Measurements from ENCODE around the gene GPR132. TPM values are rescaled to one million over a fixed set of nuclear protein-coding genes. Genes with fewer than 3 reads are reported as not detected.

GPR132 gene
- total and polyA plus RNA-seq, 2 of the 13 experiments (the other 11 are each of a cell fraction or from before 2014, with no cell fraction given) = not detected

DNA sequence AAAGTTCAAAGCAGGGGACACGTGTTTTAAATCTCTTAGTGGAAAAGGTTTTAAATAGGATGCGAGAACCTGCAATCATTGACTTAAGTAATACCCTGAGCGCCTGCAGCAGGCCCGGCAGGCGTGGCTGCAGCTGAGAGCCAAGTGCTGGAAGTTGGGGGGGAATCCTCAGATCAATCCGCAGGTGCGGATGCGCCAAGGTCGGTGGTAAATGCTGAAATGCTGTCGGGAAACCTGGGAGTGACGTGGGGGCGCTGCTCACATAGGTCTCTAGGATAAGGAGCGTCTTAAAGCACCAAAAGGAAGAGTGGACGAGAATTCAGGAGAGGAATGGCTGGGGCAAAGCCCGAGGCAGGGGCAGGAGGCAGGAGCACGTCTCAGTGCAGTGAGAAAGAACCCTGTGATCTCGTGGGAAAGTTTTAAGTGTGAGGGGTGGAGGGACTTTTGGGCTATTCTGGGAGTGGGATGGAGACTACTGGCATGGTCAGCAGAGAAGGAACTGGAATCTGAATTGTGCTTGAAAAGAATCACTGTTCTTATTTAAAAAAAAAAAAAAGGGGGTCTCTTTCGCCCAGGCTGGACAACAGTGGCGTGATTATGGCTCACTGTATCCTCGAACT is 43.5 kb downstream of the GPR132 start (continued):
- no peak for TF ChIP-seq RFXANK (CRISPR knock-in tag; IDR thresholded peaks at IDR 0.05)
- TF ChIP-seq NFYC (CRISPR knock-in tag; IDR thresholded peaks at IDR 0.05) = no peak
- TF ChIP-seq ZNF138 (CRISPR knock-in tag; IDR thresholded peaks at IDR 0.05; ENCODE audit: low read depth) = no peak
- TF ChIP-seq, protein P1, sequence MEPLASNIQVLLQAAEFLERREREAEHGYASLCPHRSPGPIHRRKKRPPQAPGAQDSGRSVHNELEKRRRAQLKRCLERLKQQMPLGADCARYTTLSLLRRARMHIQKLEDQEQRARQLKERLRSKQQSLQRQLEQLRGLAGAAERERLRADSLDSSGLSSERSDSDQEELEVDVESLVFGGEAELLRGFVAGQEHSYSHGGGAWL (CRISPR knock-in tag; IDR thresholded peaks at IDR 0.05) = no peak
- 0 out of 2 replicates have a peak, but pooled peaks have one; percentile 10 for TF ChIP-seq ZNF713 (CRISPR knock-in tag; IDR thresholded peaks at IDR 0.05)
- 0 out of 2 replicates have a peak, but pooled peaks have one; percentile 77 for TF ChIP-seq ZNF230 (CRISPR knock-in tag; IDR thresholded peaks at IDR 0.05)
- TF ChIP-seq JUN (CRISPR knock-in tag; IDR thresholded peaks at IDR 0.05) = no peak
- 0 out of 2 replicates have a peak, but pooled peaks have one; percentile 58 for TF ChIP-seq ZNF17 (CRISPR knock-in tag; IDR thresholded peaks at IDR 0.05)
- no peak for TF ChIP-seq ZNF263 (CRISPR knock-in tag; IDR thresholded peaks at IDR 0.05)
- TF ChIP-seq BORCS8-MEF2B (CRISPR knock-in tag; IDR thresholded peaks at IDR 0.05) = no peak
- TF ChIP-seq ZFP90 (CRISPR knock-in tag; IDR thresholded peaks at IDR 0.05; ENCODE audit: borderline replicate concordance) = no peak
- no peak for TF ChIP-seq ZNF564 (CRISPR knock-in tag; IDR thresholded peaks at IDR 0.05)
- TF ChIP-seq ZNF704 (CRISPR knock-in tag; IDR thresholded peaks at IDR 0.05; ENCODE audit: borderline replicate concordance) = 0 out of 2 replicates have a peak, but pooled peaks have one; percentile 1
- no peak for TF ChIP-seq ZSCAN29 (CRISPR knock-in tag; conservative IDR thresholded peaks at IDR 0.05)
- no peak for TF ChIP-seq IRF1 (CRISPR knock-in tag; IDR thresholded peaks at IDR 0.05; ENCODE audit: low read depth)
- TF ChIP-seq IRF9 (CRISPR knock-in tag; IDR thresholded peaks at IDR 0.05; ENCODE audit: borderline replicate concordance) = no peak
- no peak for TF ChIP-seq IKZF1 (IDR thresholded peaks at IDR 0.05)
- TF ChIP-seq, protein P2, sequence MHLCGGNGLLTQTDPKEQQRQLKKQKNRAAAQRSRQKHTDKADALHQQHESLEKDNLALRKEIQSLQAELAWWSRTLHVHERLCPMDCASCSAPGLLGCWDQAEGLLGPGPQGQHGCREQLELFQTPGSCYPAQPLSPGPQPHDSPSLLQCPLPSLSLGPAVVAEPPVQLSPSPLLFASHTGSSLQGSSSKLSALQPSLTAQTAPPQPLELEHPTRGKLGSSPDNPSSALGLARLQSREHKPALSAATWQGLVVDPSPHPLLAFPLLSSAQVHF (CRISPR knock-in tag; IDR thresholded peaks at IDR 0.05) = no peak
- no peak for TF ChIP-seq ZC3H13 (CRISPR knock-in tag; IDR thresholded peaks at IDR 0.05)
- no peak for TF ChIP-seq MED13 (CRISPR knock-in tag; IDR thresholded peaks at IDR 0.05)
- no peak for TF ChIP-seq KAT7 (CRISPR knock-in tag; IDR thresholded peaks at IDR 0.05; ENCODE audit: borderline replicate concordance)
- TF ChIP-seq DBP (CRISPR knock-in tag; IDR thresholded peaks at IDR 0.05; ENCODE audit: not compliant biosample characterization) = no peak
- TF ChIP-seq ZFP41 (CRISPR knock-in tag; IDR thresholded peaks at IDR 0.05; ENCODE audit: borderline replicate concordance) = no peak
- TF ChIP-seq HMGA1 (CRISPR knock-in tag; conservative IDR thresholded peaks at IDR 0.05) = no peak
- TF ChIP-seq MTERF4 (CRISPR knock-in tag; IDR thresholded peaks at IDR 0.05) = peak; percentile 65; the same call in 1 of the 2 replicates

All from HepG2 (cell line).